Esophagus muscularis mucosa (tissue), 3 donors: ENCODE data around the gene ZBP1.

Source experiments
- POLR2A ChIP-seq: fragments of 450-650 bp; IDR thresholded peaks from one replicate; pipeline ENCODE4 v1.6.1; 2017; ENCODE audit warnings: antibody characterized with exemption, moderate library complexity, mild to moderate bottlenecking, low read depth
- TF ChIP-seq, protein P1 (sequence below), 3 experiments: fragments of 200-600 bp in 2 of 3; fragments of 450-650 bp in 1 of 3; sonication (generic) in 2 of 3; IDR thresholded peaks; one replicate each; pipeline ENCODE4 v1.5.1; 2017 to 2019; ENCODE audit warnings: antibody characterized with exemption in 3 of 3, mild to moderate bottlenecking in 2 of 3, moderate library complexity in 1 of 3

DNA sequence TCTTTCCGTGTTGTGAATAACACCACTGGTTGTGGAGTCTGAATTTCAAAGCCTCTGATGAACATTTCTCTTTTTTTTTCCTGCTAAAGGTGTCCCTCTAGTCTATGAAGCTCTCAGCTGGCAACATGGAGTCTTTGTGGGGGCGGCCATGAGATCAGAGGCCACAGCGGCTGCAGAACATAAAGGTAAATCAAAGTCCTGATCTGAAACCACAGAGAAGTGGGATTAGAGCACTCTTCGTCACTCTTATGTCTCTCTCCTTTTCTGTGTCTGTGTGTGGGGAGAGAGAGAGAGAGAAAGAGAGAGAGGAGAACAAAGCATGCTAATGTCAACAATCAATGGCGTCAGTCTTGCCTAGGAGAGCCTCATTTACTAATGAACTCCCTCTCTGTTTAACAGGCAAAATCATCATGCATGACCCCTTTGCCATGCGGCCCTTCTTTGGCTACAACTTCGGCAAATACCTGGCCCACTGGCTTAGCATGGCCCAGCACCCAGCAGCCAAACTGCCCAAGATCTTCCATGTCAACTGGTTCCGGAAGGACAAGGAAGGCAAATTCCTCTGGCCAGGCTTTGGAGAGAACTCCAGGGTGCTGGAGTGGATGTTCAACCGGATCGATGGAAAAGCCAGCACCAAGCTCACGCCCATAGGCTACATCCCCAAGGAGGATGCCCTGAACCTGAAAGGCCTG is 55.1 kb downstream of the ZBP1 start:
- TF ChIP-seq, protein P1, sequence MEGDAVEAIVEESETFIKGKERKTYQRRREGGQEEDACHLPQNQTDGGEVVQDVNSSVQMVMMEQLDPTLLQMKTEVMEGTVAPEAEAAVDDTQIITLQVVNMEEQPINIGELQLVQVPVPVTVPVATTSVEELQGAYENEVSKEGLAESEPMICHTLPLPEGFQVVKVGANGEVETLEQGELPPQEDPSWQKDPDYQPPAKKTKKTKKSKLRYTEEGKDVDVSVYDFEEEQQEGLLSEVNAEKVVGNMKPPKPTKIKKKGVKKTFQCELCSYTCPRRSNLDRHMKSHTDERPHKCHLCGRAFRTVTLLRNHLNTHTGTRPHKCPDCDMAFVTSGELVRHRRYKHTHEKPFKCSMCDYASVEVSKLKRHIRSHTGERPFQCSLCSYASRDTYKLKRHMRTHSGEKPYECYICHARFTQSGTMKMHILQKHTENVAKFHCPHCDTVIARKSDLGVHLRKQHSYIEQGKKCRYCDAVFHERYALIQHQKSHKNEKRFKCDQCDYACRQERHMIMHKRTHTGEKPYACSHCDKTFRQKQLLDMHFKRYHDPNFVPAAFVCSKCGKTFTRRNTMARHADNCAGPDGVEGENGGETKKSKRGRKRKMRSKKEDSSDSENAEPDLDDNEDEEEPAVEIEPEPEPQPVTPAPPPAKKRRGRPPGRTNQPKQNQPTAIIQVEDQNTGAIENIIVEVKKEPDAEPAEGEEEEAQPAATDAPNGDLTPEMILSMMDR (IDR thresholded peaks at IDR 0.05), result no peak
- TF ChIP-seq POLR2A, result no peak
